Stimulated activated CD8-positive, alpha-beta memory T cell treated with anti-CD3 and anti-CD28 coated beads, Interleukin-4, amount 100 ng/mL, for 24 hours (primary cell): Measurements from ENCODE around the gene C1QTNF8.
A peak's percentile ranks its signal among the peaks of the same experiment; 100 is the strongest.

Source experiments
- DNase-seq: peaks from one replicate; pipeline ENCODE4 v3.0.0-alpha.2; 2020; ENCODE audit warnings: low read depth

C1QTNF8 gene

GRCh38 chr16:1108299-1109252 is 12.5 kb upstream of the C1QTNF8 start:
- no peak for DNase-seq

- DNase-seq = no peak
Measured at GRCh38 chr16:1107731-1108130, 11.7 kb upstream of the C1QTNF8 start.

- DNase-seq = no peak
Measured at GRCh38 chr16:1107141-1107540, 11.1 kb upstream of the C1QTNF8 start.

- no peak for DNase-seq
Measured at GRCh38 chr16:1106659-1107058, 10.6 kb upstream of the C1QTNF8 start.

- DNase-seq = peak; percentile 42
Measured at GRCh38 chr16:1105888-1106620, 10.0 kb upstream of the C1QTNF8 start.

GRCh38 chr16:1103636-1103980 is 7.6 kb upstream of the C1QTNF8 start:
- no peak for DNase-seq

GRCh38 chr16:1102921-1103635 is 7.0 kb upstream of the C1QTNF8 start:
- peak; percentile 62 for DNase-seq

GRCh38 chr16:1102333-1102700 is 6.3 kb upstream of the C1QTNF8 start:
- DNase-seq = no peak

- DNase-seq = no peak
Measured at GRCh38 chr16:1101573-1102332, 5.7 kb upstream of the C1QTNF8 start.

GRCh38 chr16:1101133-1101532 is 5.1 kb upstream of the C1QTNF8 start:
- DNase-seq = no peak

- DNase-seq = no peak
Measured at GRCh38 chr16:1100084-1100800, 4.2 kb upstream of the C1QTNF8 start.

GRCh38 chr16:1099189-1100083 is 3.4 kb upstream of the C1QTNF8 start:
- DNase-seq = no peak

GRCh38 chr16:1098266-1098991 is 2.4 kb upstream of the C1QTNF8 start:
- no peak for DNase-seq

GRCh38 chr16:1097800-1098199 is 1.8 kb upstream of the C1QTNF8 start:
- no peak for DNase-seq

GRCh38 chr16:1097156-1097555 is 1.1 kb upstream of the C1QTNF8 start:
- no peak for DNase-seq

- DNase-seq = no peak
Measured at GRCh38 chr16:1095450-1096168, 435 bp downstream of the C1QTNF8 start.

- no peak for DNase-seq
Measured at GRCh38 chr16:1094601-1095449, 1.2 kb downstream of the C1QTNF8 start.

- DNase-seq = no peak
Measured at GRCh38 chr16:1094124-1094479, 1.9 kb downstream of the C1QTNF8 start.
